Measurements from ENCODE around the gene PTGFRN. TPM values are rescaled to one million over a fixed set of nuclear protein-coding genes. Genes with fewer than 3 reads are reported as not detected.
"Not testable (repeated sequence)": the region's sequence is repeated elsewhere in the genome, so short reads cannot be mapped to it uniquely, and the experiment has no call there.

The PTGFRN gene
- total RNA-seq, 1 donor from 2014 or later: 52.7 TPM

DNA sequence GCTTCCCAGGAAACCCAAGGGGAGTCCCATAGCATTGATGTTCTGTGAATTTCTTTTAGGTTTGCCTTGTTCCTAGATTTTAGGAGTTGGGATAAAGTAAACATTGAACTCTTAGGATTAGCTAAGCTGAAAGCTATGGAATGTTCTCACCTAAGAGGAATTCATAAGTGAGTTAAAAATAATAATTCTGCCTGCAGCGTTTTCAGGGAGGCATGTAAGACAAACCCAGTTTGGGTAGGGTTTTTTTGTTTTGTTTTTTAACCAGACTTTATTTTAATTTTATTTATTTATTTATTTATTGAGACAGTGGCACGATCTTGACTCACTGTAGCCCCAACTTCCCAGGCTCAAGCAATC is 62.9 kb downstream of the PTGFRN start:
- DNase-seq: no peak

DNA sequence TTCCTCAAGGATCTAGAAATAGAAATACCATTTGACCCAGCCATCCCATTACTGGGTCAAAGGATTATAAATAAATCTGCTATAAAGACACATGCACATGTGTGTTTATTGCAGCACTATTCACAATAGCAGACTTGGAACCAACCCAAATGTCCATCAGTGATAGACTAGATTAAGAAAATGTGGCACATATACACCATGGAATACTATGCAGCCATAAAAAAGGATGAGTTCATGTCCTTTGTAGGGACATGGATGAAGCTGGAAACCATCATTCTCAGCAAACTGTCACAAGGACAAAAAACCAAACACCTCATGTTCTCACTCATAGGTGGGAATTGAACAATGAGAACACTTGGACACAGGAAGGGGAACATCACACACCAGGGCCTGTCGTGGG is 70.6 kb downstream of the PTGFRN start:
- DNase-seq: not testable (repeated sequence)

DNA sequence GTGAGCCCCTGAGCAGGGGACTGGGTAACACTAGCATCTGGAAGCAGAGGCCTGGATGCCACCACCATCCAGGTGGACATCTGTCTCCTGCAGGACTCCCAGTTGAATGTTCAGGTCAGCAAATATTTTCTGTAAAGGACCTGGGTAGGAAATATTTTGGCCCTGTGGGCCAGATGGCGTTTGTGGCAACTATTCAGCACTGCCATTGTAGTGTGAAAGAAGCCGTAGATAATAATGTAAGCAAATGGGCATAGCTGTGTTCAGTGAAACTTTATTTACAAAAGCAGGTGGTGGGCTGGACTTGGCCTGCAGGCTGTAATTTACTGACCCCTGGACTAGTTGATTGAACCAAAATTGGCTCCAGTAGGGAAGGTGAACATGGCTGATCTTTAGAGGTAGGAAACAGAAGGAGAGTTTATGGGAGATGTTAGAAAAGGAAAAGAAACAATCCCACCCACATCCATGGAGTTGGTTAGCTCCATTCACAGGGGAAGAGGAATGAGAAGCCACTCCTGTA is 71.9 kb downstream of the PTGFRN start:
- DNase-seq: no peak

DNA sequence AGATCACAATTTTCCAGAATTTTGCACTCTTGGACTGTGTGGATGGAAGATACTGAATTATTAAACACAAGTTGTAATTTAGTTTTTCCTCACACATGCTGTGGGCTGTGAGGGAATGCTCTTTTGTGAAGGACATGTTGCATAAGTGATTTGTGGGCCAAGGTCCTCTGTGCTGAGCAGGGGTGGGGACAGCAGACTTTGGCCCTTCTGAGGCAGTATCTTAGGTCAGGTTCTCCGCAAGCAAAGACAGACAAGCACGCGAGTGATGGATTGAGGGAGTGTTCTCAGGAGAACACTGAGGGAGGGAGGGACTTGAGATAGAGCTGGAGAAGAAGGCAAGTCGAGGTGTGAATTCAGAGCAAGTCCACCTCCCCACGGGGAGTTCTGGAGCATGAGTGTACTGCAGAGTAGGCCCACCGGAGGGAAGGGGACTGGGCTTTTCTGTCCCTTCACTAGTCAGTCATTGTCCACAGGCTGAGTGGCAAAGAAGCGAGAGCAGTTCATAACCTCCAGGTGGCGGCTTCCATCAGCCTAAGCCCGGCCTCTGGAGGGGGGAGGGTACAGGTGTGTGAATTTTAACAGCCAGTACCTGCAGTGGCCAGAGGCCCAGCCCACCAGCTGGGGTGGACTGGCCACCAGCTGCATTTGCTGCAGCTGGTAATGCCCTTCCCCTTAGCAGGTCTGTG is 72.7 kb downstream of the PTGFRN start:
- no peak for DNase-seq

DNA sequence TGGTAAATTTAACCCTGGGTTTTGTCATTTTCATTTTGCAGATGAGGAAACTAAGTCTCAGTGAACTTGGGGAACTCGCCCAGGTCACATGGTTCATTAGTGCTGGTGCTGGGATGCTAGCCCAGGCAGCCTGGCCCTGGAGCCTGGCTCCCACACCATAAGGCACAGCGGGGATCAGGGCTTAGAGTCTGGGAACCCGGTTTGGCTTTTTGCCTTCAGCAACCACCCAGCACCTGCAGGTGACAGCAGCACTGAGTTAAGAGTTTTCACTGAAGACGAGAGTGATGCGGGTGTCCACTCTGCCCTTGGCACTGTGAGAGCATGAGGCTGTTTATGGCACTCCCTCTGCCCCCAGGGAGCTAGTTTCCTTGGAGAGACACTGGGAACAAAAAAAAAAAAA is 73.4 kb downstream of the PTGFRN start:
- no peak for DNase-seq

DNA sequence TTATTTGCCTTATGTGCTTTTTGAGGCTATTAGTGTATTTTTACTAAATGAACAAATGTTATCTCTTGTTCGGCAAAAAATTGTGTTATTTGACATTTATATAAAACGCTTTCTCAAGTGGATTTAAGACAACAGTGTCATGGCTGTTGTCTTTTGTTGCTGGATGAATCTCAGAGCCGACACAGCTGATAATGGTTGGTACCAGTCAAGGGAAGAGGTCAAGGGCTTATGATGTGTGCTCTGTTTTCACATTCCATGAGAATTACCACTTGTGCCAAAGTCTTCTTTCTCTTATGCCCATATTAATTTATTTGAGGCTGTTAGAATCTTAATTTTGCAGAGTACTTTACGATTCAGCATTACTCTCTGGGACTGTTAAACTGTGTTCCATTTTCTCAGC is 74.0 kb downstream of the PTGFRN start:
- no peak for DNase-seq

DNA sequence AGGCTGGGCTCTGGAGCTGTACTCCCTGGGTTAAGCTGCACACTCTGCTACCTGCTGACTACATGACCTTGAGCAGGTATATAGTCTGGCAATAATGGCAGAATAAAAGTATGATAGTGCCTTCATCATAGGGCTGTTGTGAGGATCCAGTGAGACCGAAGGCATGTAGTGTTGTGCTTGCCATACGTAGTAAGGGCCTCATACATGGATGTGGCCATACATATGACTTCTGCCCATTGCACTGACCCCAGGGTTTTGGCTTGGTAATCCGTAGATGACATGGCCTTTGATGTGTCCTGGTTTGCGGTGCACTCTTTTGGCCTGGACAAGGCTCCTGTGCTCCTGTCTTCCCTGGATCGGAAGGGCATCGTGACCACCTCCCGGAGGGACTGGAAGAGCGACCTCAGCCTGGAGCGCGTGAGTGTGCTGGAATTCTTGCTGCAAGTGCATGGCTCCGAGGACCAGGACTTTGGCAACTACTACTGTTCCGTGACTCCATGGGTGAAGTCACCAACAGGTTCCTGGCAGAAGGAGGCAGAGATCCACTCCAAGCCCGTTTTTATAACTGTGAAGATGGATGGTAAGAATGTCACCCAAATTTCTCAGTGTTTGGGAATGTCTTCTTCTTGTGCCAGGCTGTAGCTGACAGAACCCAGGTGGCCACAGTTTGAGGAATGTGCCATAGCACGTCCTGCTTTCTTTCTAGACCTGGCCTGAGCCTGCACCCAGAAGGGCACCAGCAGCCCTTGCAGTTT is 74.9 kb downstream of the PTGFRN start:
- DNase-seq: no peak

DNA sequence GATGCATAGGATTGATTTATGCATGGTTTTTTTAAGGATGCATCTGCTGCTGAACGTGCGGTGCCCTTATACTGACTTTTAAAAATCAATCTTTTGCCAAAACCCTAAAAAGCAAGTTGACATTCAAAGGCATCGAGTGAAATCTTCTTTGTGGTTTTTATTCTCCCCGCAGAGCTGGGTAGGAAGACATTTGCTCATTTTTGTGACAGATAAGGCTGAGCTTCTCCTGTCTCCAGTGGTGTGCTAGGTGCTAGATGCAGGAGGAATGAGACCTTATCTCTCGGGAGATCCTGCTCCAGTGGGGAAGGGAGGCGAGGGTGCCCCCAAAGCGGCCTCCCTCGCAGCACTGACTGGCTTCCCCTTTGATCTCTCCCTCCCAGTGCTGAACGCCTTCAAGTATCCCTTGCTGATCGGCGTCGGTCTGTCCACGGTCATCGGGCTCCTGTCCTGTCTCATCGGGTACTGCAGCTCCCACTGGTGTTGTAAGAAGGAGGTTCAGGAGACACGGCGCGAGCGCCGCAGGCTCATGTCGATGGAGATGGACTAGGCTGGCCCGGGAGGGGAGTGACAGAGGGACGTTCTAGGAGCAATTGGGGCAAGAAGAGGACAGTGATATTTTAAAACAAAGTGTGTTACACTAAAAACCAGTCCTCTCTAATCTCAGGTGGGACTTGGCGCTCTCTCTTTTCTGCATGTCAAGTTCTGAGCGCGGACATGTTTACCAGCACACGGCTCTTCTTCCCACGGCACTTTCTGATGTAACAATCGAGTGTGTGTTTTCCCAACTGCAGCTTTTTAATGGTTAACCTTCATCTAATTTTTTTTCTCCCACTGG is 76.9 kb downstream of the PTGFRN start:
- DNase-seq: no peak

DNA sequence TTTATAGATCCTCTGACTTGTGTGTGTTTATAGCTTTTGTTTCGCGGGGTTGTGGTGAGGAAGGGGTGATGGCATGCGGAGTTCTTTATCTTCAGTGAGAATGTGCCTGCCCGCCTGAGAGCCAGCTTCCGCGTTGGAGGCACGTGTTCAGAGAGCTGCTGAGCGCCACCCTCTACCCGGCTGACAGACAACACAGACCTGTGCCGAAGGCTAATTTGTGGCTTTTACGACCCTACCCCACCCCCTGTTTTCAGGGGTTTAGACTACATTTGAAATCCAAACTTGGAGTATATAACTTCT is 77.5 kb downstream of the PTGFRN start:
- DNase-seq: no peak

DNA sequence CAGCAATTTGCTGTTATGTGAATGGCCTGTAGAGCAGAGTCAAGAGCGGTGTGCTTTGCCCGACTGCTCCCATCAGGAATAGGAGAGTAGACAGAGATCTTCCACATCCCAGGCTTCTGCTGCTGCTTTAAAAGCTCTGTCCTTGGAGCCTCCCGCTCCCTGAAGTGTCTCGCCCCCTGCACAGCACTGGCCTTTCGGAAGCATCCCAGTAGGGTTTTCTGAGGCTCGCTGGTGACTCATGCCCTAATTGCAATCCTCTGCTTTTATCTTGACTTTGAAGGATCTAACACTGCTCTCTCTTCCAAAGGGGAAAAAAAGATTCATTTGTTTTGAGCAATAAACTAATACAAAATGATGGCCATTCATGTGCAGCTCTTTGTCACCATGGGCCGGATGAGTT is 78.5 kb downstream of the PTGFRN start:
- DNase-seq: no peak

DNA sequence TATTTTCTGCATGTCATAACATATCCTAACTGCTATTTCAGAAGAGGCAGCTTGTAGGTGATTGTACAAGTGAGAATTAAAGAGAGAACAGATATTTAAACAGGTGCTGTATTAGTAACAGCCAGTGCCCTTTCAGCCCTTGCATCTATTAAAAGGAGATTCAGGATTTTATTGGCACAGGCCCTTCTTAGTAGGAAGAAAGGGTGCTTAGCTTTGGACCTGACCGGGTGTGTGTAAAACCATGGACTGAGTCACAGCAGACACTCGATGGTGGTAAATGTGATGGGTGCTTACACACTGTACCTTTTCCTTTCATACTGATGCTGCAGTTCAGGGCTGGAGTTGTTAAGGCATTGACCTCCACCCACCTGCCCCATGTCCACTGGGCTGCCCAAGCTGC is 79.2 kb downstream of the PTGFRN start:
- DNase-seq: no peak

DNA sequence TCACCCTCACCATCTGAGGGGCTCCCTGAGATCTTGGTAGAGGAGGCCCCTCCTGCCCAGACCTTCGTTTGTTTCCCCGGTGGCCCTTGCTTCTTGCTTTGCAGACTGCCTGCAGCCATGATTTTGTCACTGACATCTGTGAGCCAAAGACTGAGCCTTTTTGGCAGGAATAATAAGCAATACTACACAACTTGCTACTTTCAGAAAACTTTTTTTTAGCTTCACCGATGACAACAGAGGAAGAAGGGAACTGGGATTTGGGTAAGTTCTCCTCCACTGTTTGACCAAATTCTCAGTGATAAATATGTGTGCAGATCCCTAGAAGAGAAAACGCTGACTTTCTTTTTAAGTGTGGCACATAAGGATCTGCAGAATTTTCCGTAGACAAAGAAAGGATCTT is 80.1 kb downstream of the PTGFRN start:
- no peak for DNase-seq

DNA sequence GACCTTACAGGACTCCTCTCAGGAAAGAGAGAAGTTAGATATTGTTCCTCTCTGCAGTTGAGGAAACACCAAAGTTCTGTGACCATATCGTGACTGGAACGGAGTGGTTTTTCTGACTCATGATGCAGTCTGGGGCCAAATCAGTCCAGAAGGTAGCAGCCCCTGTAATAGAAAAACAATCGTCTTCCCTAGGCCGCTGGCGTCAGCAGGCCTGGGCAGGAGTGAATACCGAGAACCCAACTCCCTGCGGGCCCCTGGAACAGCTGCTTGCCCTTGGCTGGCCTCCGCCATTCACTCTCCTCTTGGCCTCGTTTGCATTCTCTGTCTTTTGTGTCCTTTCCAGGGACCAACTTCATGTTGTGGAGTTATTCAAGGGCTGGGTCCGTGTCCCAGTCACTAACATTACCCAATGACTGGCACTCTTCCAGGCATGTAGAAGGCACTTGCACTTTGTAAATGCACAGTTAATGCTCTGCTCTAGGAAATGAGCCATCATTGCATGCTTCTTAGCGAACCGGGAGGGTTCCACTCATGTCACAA is 81.0 kb downstream of the PTGFRN start:
- no peak for DNase-seq

DNA sequence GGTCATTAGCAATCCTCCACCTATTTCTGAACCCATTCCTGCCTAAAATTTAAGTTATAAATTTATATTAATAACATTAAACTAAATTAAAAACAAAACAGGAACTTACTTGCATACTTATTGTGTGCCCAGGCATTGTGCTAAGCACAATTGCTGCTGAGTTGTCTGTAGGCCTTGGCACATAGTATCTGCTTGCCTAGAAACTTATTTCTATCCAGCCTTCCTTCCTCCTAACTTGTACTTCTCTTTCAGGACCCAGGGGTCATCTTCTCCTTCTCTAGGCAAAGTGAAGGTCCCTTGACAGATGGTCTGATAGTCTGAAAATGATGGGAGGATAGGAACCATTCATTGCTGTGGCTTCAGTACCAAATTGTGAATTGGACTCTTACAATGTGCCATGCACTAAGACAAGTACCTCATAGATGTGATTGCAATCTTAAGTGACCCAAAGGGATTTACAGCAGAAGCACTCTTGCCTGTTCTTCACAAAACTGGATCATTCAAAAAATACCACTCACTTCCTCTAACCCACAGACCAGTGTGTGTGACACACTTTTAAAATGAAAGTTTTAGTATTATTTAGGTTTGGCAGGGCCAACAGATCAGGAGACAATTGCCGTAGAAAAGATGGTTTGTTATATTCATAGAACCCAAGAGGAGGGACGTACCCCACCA is 81.6 kb downstream of the PTGFRN start:
- DNase-seq: no peak

DNA sequence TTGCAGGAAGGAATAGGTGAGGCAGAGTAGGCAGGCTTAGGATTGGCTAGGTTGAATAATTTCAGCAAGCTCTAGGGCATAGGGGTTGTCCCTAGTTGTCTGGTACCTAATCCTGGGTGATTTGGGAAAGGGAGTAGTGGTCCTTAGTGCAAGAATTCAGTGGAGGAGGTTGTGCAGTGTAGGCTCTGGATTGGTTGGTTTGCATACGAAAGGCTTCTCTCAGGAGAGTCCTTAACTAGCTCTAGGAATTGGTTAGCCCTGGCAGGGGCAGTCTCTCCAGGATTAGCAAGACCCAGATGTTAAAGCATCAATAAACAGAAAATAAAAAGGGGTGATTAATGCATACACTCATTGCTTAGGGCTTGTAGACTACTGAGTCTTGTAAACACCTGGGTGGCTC is 82.2 kb downstream of the PTGFRN start:
- DNase-seq: no peak

DNA sequence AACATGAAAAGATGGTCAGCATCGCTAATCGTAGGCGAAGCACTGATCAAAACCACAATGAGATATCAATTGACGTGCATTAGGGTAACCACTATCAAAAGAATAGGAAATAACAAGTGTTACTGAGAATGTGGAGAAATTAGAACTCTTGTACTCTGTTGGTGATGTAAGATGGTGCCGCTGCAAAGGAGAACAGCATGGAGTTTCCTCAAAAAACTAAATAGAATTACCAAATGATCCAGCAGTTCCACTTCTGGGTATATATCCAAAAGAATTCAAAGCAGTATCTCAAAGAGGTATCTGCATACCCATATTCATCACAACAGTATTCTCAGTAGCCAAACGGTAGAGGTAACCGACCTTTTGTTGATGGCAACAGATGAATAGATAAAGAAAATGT is 83.6 kb downstream of the PTGFRN start:
- no peak for DNase-seq

DNA sequence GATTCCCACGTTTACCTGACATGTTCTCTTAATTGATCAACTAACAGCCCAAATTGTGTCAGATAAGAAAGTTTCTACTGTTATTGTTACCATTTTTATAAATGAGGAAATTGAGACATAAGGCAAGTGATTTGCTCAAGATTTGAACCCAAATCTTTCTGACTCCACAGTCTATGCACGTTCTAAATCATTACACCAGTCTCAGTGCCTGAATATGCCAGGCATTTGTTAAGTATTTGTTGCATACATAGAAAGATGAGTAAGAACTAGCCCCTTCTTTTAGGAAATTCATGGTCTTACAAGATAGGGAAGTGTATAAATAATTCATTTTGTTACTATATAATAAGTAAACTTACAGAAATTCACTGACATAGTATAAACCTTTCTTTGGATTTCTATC is 84.7 kb downstream of the PTGFRN start:
- no peak for DNase-seq

DNA sequence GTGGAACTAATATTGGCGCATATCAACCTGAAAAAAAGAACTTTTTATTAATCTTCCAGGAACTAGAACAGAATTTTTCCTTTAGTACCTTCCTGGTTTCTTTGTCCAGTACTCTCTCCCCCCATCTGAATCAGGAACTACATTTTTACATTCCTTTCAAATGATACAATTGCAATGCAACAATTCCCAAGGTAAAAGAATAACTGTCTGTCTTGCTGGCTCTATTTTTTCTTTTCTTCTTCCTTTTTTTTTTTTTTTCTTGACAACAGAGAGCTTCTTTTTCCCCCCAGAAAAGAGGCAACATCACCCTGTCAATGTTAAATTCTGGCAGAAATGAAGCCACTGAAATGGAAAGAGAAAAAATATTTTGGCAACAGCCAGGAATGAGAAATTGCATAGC is 87.3 kb downstream of the PTGFRN start:
- DNase-seq: no peak

DNA sequence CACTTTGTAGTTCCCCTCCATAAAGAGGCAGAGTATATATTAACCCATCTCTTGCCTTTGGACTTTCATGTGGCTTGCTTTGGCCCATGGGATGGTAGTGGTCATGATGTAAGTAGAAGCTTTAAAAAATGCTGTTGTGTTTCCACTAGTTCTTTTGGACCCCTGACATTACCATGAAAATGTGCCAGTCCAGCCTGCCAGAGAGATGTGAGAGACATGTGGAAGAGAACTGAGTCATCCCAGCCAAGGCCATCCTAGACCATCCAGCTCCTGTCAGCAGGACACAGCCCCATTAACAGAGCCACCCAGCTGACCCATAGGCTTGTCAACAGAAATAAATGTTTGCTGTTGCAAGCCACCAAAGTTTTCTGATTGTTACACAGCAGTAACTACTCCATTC is 87.9 kb downstream of the PTGFRN start:
- DNase-seq: no peak

DNA sequence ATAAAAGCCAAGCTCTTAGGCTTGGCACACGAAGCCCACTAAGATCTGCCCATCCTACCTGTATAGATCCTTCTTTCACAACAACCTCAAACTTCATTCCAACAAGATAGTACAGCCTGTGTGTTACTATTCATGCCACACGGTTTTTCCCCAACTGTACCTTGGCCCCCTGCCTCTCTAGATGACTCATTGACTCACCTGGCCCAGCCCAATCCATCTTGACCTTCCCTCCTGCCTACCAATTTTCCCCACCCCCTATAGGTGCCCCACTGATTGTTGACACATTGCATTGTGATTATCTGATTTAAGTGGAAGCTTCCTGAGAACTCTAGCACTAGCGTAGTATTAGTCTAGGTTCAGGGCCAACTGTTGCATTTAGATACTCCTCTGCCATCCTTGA is 89.9 kb downstream of the PTGFRN start:
- no peak for DNase-seq

DNA sequence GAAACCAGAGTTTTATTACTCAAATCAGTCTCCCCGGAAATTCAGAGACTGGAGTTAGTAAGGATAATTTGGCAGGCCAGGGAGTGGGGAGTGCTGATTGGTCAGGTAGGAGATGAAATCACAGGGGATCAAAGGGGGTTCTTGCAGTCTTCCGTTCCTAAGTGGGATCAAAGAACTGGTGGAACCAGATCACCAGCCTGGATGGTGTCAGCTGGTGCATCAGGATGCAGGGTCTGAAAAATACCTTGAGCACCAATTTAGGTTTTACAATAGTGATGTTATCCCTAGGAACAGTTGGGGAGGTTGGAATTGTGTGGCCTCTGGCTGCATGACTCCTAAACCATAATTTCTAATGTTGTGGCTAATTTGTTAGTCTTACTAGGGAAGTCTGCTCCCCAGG is 90.4 kb downstream of the PTGFRN start:
- no peak for DNase-seq

DNA sequence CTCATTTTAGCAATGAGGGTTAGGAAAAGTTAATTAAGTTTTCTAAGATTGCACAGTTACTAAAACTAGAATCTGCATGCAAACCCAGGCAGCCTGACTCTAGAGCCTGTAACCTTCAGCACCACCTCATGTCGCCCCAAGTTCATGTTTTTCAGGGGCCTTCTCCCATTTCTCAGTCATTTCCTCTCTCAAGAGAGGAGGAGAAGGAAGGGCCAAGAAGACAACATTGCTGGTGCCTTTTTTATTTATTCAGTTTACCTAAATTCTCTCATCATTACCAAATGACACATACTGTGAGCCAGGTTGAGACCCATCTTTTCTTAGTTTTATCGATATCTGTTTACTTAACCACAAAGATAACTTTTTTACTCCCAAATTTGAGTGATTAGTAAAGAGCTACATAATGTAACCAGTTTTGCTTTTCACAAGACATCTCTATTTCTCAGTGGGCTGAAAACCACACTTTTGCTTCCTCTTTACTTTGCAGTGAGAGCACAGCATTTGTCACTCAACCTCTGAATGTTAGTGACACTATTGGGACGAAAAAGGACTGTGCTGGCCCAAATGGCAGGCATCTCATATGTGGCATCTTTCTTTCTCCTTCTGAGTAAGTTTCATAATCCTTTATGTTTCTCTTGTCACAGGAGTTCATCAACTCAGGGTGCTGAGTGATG is 91.7 kb downstream of the PTGFRN start, which contains the start of gene CD101:
CD101 (plus strand) TSS at position 507 of the 674 bp plus-strand sequence; CDS start at position 565, 58 bp downstream.
- no peak for DNase-seq
